ENCODE results near the gene ARHGEF1. TPM values are rescaled to one million over a fixed set of nuclear protein-coding genes. Genes with fewer than 3 reads are reported as not detected.

Gene ARHGEF1
- total RNA-seq, 1 donor from 2014 or later: 25.0 TPM

DNA sequence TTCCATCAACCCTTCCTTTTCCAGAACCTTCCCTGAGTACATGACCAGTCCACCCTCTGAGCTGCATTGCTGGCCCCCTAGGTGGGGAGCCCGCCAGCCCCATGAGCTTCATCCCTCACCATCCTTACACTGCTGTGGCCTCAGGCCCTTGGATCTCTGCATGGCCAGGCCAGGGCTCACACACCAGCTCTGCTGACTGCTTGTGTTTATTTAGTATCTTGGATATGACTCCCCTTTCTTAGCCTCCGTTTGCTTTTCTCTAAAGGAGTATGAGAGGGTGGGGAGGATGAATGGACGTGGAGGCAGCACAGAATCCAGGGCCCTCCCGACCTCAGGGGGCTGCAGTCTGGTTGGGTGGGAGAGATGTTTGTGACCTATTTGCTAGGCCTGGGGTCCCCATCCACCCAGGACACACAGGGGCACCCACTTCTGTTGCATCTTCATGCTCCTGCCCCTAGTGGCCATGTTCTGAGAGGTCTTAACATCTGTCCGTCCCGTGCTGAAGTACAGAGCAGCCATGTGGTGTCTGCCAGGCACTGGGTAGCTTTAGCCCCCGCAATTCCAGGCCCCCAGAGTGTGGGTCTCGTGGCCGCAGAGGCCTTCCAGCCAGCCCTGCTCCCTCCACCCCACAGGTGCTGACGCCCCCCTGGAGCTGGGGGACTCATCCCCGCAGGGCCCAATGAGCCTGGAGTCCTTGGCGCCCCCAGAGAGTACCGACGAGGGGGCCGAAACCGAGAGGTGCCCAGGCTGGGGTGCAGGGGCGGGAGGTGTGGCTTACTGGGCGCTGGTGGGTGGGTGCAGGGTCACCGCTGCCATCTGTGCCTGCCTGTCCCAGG is 13.0 kb downstream of the ARHGEF1 start:
- Histone ChIP-seq H3K27me3 (ENCODE audit: control insufficient read depth, insufficient read depth, low read length) (no peaks in the 10 kb centered on the region), H3K36me3 (ENCODE audit: control insufficient read depth, insufficient read depth, low read length) (peaks cover 22% of the 10 kb centered on the region), H3K4me3 (ENCODE audit: low read depth, low read length) (no peak overlapping the region)
- TF ChIP-seq, protein P1, sequence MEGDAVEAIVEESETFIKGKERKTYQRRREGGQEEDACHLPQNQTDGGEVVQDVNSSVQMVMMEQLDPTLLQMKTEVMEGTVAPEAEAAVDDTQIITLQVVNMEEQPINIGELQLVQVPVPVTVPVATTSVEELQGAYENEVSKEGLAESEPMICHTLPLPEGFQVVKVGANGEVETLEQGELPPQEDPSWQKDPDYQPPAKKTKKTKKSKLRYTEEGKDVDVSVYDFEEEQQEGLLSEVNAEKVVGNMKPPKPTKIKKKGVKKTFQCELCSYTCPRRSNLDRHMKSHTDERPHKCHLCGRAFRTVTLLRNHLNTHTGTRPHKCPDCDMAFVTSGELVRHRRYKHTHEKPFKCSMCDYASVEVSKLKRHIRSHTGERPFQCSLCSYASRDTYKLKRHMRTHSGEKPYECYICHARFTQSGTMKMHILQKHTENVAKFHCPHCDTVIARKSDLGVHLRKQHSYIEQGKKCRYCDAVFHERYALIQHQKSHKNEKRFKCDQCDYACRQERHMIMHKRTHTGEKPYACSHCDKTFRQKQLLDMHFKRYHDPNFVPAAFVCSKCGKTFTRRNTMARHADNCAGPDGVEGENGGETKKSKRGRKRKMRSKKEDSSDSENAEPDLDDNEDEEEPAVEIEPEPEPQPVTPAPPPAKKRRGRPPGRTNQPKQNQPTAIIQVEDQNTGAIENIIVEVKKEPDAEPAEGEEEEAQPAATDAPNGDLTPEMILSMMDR (IDR thresholded peaks at IDR 0.05; ENCODE audit: insufficient read depth, low read length, severe bottlenecking): peak; percentile 25
- FAIRE-seq (no peak), DNase-seq (ENCODE audit: low read depth) (no peak)

DNA sequence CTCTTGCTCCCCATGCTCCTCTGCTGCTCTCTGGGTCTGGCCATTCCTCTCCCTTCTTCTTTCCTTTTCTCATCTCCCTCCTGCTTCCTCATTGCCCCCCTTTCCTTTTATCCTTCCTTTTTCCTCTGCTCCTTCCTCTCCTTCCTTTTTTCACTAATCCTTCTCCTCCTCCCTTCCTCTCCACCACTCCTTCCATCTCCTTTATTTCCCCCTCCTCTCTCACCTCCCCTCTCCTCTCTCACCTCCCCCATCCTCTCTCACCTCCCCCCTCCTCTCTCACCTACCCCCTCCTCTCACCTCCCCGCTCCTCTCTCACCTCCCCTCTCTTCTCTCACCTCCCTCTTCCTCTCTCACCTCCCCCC is 13.6 kb downstream of the ARHGEF1 start:
- DNase-seq (ENCODE audit: low read depth) (no peak), FAIRE-seq (no peak)
- H3K36me3 ChIP-seq (ENCODE audit: control insufficient read depth, insufficient read depth, low read length): peaks cover 22% of the 10 kb centered on the region
- TF ChIP-seq, protein P1 (IDR thresholded peaks at IDR 0.05; ENCODE audit: insufficient read depth, low read length, severe bottlenecking): no peak
- H3K27me3 ChIP-seq (ENCODE audit: control insufficient read depth, insufficient read depth, low read length): no peaks in the 10 kb centered on the region
- H3K4me3 ChIP-seq (ENCODE audit: low read depth, low read length): no peak overlapping the region

DNA sequence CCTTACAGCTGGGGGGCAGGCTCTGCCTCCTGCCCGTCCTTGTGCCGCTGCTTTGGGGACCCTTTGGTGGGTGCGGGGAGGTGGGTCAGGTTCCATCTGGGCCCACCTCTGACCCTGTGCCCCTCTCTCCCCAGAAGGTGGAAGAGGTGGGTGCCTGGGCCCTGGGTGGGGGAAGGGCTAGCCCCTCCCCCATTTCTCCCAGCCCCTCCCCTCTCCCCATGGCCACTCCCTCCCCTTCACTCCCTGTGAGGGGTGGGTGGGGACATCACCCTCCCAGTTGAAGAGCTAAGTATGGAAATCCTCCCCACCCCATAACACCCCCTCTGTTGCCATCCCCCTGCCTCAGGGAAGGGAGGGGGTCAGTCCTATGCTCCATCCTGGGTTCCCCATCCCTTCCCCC is 14.2 kb downstream of the ARHGEF1 start:
- TF ChIP-seq, protein P1 (IDR thresholded peaks at IDR 0.05; ENCODE audit: insufficient read depth, low read length, severe bottlenecking): no peak
- Histone ChIP-seq H3K27me3 (ENCODE audit: control insufficient read depth, insufficient read depth, low read length) (no peaks in the 10 kb centered on the region), H3K4me3 (ENCODE audit: low read depth, low read length) (no peak overlapping the region), H3K36me3 (ENCODE audit: control insufficient read depth, insufficient read depth, low read length) (peaks cover 22% of the 10 kb centered on the region)
- FAIRE-seq (no peak), DNase-seq (ENCODE audit: low read depth) (no peak)

DNA sequence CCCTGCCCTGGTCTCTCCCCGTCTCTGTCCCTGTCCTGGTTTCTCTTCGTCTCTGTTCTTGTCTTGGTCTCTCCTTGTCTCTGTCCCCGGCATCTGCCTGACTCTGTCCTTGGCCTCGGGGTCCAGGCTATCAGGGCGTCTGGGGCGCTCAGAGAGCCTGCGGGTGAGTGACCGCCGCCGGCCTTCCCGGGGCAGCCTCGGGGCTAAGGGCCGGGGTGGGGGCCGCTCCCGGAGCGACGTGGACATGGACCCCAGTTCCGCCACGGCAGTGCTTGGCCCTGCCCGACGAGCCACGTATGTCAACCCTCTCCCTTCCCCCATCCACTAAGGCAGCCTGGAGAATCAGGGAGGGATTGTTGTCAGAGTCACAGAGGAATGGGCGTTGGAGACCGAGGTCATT is 14.8 kb downstream of the ARHGEF1 start:
- no peak for DNase-seq (ENCODE audit: low read depth)
- Histone ChIP-seq H3K36me3 (ENCODE audit: control insufficient read depth, insufficient read depth, low read length) (peaks cover 24% of the 10 kb centered on the region), H3K4me3 (ENCODE audit: low read depth, low read length) (no peak overlapping the region), H3K27me3 (ENCODE audit: control insufficient read depth, insufficient read depth, low read length) (no peaks in the 10 kb centered on the region)
- FAIRE-seq: no peak
- TF ChIP-seq, protein P1 (IDR thresholded peaks at IDR 0.05; ENCODE audit: insufficient read depth, low read length, severe bottlenecking): no peak

DNA sequence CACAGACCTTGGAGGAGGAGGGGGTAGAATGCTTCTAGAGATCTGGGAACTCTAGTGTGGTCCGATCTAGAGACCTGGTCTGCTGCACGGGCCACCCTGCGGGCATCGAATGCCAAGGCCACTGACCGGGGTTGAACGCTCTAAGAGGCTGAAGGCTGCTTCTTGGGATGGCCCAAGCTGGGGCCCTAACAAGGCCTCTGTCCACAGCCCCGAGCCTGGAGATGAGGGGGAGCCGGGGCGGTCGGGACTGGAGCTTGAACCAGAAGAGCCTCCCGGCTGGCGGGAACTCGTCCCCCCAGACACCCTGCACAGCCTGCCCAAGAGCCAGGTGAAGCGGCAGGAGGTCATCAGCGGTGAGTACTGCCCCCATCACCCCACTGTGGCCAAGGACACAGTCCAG is 15.3 kb downstream of the ARHGEF1 start:
- FAIRE-seq: no peak
- no peak for DNase-seq (ENCODE audit: low read depth)
- TF ChIP-seq, protein P1 (IDR thresholded peaks at IDR 0.05; ENCODE audit: insufficient read depth, low read length, severe bottlenecking): no peak

More for the DNA sequence above, 15.3 kb downstream of the ARHGEF1 start:
- peaks cover 27% of the 10 kb centered on the region for H3K36me3 ChIP-seq (ENCODE audit: control insufficient read depth, insufficient read depth, low read length)
- no peaks in the 10 kb centered on the region for H3K27me3 ChIP-seq (ENCODE audit: control insufficient read depth, insufficient read depth, low read length)
- H3K4me3 ChIP-seq (ENCODE audit: low read depth, low read length): no peak overlapping the region
